HG03139 (cell line): ENCODE measurements around the gene COX11.

ENCODE experiments used
- ATAC-seq: cut with Tn5 transposase; IDR thresholded peaks from one replicate; pipeline ENCODE4 v1.9.1; 2021; ENCODE audit not compliant: unreplicated experiment

The COX11 gene

DNA sequence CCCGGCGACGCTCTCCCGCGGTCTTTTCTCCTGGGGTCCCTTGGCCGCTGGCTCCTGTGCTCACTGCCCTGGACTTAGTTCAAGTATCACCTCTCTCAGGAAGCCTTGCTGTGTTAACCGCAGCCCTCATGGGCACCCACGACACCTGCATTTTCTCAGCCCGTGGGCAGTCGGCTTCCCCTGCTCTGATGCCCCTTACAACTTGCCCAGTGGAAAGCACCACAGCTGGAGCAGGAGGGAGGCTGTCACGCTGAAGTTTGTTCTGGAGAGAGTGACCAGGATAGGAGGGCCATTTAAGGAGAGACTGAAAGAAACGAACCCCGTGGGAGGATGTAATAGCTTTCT is 506 bp upstream of the COX11 start:
- ATAC-seq: peak; percentile 22

DNA sequence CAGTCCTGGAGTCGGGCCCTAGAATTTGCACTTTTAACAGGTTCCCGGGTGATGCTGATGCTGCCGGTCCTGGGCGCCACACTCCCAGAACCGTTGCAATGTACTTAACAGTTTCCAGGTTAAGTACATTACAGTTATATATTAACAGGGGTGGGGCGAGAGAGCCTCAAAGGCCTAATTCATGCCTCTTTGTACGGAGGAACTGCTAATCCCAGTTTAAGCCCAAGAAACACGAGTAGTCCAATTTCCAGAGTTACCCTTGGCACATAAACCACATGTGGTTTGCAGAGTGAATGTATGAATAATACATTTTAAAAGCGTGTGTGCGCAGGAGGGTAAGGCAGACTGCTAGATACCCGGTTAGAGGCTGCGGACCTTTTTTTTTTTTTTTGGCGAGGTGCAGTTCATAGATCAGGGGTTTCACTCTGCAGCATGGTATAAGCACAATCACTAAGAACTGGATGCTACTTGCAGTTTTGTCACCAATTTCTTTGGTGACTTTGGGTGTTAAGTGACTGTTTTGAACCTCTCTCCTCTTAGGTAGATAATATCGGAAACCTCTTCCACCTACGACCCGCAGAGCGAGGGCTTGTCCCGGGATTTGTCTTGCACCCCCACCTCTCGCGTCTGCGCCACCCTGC is 713 bp downstream of the COX11 start:
- ATAC-seq: peak; percentile 12

DNA sequence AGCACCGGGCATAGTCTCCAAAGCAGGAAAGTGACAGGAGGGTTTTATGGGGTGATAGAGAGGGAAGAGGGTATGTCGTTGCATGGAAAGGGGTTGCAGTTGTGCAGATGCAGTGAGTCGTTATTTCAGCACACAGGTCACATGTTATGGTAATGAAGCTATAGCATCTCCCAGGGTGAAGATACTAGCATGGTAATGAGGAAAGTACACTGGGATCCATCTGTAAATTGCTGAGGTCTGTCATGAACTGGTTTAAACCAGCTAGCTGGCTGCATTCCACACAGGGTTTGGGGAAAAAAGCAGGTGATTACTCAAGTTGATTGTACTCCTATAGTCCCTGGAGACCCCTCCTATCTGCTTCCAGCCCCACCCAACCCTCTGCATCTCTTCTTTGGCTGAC is 11.7 kb downstream of the COX11 start:
- ATAC-seq: no peak

DNA sequence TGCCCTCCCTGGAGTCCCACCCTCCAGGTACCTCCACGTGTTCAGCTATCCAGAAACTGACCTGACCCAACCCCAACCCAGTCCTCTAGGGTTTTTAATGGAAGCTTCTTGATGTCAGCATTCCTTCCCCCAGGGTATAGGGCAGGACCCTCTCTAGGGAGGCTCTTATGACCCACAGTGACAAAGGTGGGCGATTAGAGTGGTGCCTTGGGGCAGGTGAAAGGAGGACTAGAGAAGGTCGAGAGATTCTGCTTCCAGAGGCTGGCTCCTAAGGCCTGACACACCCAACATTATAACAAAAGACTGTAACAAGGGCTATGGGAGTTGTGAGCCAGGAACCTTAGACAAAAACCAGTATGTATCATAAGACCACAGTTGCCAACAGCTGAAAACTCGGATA is 17.2 kb downstream of the COX11 start:
- ATAC-seq: no peak

DNA sequence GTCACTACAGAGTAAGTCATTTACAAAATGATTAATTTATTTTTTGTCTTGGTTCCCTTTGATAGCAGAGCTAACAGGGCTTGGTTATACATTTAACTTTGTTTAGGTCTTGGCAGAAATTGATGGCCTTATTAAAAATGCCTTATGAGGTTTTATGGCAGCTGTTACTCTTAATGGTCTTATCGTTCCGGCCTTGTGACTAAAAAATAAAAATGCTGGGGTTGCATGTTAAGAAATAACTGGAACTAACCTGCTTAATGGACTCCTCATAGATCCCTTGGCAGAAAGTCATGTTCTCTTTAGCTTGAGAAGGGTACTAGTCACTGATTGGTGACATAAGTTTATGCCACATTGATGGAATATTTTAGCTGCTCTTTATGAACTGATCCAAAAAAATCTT is 18.3 kb downstream of the COX11 start:
- ATAC-seq: no peak

DNA sequence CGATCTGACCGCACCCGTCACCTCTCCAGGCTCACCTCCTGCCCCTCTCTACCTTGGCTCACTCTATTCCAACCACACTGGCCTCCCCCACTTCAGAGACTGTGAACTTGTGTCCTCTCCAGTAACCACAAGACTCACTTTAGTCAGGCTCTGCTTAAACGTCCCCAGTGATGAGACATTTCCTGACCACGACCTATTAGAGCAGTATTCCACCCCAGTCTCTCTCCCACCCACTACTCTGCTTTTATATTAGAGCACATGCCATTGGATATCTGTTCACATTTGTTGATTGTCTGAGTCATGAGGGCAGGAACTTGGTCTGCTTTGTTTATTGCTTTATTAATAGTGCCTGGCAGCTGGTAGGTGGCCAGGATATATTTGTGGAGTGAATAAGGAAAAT is 20.1 kb downstream of the COX11 start:
- ATAC-seq: no peak

DNA sequence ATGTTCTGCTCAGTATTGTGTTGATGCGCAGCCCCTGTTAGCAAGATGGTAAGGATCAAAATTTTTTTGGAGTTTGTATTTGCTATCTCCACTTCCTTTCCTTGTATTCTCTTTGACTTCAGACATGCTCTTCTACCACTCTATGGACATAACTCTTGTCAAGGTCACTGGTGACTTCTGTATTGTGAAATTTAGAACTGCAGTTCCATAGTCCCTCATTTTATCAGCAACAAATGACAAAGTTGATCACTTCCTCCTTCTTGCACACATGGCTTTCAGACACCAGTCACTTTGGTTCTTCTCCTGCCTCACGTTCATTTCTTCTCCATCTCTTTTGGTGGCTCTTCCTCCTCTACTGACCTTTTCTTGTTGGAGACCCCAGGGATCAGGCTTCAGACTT is 21.1 kb downstream of the COX11 start:
- ATAC-seq: no peak

DNA sequence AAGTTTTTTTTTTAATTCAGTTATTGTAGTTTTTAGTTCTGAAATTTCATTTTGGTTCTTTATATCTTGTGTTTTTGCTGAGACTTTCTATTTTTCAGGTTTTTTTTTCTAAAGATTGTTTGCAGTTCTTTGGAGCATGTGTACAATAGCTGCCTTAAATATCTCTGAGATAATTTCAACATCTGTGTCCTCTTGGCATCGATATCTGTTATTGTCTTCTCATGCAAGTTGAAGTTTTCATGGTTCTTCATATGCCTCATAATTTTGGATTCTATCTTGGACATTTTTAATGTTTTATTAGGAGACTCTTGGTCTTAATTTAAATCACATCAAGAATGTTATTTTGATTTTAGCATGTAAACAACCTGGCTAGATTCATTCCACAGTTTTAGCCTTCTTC is 22.8 kb downstream of the COX11 start:
- ATAC-seq: no peak

DNA sequence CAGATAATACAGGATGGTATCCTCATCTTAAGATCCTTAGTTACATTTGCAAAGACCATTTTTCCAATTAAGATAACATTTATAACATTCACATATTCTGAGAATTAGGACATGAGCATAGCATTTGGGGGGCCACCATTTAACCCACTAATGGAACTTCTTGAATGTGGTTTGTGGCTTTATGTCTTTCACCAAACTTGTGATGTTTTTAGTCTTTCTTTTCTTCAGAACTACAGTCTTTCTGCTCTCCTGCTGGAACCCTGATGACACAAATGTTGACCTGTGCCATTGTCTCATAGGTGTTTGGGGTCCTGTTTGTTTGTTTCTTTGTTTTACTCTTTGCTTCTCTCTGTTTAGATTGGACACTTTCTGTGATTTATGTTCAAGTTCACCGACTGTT is 23.2 kb downstream of the COX11 start:
- no peak for ATAC-seq

DNA sequence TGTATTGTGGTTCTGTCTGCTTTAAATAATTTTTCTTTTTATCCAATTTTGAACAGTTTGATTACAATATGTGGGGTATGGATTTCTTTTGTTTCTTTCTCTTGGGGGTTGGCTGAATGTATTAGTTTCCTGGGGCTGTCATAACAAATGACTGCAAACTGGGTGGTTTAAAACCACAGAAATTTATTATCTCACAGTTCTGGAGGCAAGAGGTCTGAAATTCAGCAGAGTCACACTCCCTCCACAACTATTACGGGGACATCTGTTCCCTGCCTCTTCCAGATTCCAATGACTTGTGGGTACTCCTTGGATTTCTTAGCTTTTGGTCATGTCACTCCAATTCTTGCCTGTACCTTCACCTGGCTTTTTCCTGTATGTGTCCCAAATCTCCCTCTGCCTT is 23.7 kb downstream of the COX11 start:
- ATAC-seq: no peak

DNA sequence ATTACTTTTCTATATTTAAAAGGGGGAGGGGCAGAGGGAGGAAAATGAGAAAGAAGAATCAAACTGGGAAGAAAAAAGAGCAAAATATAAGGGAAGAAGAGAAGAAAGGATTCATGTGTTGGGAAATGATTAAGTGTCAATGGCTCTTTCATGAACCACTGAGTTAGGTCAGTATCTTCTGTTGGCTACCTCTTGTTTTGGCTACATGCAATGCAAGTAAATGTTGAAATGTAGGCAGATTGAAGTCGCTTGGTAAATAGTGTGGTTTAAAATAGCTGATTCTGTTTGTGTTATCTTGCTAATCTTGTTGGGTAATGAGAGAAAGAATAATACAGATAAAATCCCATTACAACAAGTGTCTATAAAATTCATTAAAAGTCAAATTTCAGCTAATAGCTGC is 27.2 kb downstream of the COX11 start:
- ATAC-seq: no peak

DNA sequence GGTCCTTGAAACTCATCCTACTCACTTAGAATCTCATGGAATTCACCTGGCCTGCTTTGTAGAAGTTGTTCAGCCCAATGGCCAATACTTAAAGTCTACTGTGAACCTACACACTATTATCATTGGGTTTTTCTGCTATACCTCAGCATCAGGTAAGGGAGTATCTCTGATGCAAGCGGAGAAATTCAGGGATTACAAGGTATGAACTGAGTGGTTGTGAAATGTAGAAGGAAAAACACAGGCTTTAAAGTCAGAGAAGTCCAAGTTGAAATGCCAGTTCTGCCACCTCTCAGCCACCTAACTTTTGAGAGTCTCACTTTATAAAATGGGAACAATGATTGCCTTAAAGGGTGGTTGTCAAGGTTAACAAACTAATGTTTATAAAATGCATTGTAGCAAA is 31.0 kb downstream of the COX11 start:
- ATAC-seq: no peak

DNA sequence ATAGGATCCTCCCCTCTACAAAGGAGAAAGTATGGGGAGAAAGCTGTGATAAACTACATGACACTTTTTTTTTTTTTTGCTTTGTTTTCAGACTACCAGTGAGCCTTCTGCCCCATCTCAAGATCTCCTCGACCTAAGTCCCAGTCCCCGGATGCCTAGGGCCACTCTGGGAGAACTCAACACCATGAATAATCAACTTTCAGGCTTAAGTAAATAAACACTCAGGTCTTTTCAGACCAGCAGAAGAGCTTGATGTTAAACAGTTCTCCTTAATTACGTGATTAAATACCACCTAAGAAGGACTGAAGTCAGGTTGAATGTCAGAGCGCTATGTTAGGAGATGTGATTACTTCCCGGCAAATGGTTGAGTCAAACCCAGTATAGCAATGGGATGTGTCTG is 31.4 kb downstream of the COX11 start:
- no peak for ATAC-seq

DNA sequence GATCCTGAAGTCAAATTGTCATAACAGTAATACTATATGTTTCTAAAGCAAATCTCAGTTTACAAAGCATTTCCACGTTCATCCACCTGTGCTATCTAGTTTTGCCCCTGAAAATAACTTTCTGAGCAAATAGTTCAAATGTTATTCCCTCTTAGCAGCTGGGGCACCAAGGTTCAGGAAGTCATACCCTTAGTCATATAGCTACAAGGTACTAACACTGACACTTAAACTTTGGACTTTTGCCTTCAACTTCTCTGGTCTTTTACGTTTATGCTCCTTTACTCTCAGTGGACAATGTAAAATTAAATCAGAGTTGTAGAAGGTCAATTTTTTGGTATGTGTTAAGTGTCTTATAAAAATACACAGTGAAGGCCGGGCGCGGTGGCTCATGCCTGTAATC is 33.0 kb downstream of the COX11 start:
- no peak for ATAC-seq

DNA sequence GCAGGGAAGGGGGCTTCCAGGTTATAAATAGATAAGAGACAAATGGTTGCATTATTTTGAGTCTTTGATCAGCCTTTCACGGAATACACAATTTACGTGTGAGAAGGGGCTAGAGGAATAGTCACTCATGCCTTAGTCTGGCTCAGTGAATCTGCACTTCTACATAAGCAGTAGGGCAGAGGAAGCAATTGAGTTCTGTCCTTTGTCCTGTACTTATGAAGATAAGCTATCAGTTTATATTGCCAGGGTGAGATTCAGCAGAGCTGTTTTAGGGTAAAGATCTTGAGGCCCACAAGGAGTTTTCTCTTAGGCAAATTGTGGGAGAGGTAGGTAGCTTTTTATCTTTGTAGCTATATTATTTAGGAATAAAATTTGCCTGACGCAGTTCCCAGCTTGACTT is 34.5 kb downstream of the COX11 start:
- no peak for ATAC-seq

DNA sequence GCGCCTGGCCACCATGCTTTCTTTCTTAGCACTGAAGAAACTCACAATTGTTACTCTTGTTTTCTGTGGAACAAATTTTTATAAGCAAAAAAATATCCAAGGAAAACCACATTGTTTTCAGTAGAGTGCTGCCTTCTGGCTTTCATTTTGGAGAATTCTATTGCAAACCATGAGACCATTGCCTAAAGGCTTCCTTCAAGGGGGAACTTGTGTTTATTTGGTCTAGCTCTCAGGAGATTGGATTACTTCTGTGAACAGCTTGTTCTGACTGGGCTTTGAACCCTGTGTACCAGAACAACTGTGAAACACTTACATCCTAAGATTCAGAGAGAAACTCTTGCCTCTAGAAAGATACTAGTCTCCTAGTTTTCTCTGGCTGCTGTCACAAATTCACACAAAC is 35.7 kb downstream of the COX11 start:
- ATAC-seq: no peak

DNA sequence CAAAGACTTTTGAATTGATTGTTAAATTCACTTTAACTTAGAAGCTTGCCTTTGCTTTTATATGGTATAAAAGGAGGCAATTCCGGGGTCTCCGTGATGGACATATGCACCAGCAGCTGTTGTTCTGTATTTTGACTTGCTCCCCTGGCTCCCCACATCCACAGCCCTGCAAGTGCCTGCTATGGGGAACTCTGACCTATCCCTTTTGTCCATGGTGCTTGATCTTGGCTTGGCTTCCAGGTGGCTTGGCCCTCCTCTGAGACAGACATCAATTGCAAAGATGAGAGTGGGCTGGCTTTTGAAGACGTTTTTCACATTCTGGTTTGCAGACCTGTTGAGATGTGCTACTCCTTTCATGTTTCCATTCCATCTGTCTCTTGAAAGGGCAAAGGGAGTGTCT is 40.9 kb downstream of the COX11 start:
- no peak for ATAC-seq

DNA sequence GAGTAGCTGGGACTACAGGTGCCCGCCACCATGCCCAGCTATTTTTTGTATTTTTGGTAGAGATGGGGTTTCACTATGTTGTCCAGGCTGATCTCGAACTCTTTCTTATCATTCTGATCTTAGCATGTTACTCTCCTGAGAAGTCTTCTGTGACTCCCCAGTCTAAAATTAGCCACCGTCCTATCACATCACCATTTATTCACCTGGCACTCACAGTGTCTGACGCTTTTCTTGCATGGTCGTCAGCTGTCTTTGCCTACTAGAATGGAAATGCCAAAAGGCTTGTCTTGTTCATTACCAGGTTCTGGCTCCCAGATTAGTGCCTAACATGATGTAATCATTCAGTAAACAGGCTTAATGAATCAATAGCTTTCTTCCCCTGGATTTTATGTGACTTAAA is 44.0 kb downstream of the COX11 start:
- no peak for ATAC-seq

DNA sequence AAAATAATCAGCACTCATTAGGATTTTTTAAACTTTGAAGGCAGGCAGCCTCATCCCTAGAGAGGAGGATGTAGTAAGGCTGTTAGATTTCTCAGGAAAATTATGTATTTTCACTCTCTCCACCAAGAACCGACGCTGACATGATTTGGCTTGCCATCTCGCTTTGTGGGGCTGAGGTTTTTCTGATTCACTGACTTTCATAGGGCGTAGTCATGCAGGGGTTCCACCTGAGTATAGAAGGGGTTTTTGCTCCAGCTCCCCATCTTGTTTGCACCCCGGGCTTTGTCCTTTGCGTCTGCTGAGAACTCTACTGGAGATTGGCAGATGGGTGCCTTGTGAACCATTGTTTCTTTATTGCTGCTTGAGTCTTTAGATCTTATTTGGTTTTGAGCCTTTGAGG is 47.6 kb downstream of the COX11 start:
- ATAC-seq: no peak

DNA sequence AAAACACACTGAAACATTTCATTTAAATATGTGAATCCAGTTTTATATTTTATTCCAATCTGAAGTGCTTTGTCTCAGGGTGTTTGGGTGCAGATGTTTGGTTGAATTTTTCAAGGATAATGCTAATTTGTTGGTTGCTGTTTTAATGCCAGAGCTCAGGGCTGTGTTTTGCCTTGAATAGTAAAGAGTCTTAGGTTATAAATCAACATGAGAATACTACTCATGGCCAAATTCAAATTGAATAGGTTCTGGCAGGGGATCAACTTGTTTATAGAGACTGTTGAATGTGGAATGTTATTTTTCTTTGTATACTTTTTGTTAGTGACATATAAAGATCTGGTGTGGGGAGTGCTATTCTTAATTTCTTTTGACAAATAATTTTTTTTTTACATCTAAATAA is 49.0 kb downstream of the COX11 start:
- no peak for ATAC-seq

DNA sequence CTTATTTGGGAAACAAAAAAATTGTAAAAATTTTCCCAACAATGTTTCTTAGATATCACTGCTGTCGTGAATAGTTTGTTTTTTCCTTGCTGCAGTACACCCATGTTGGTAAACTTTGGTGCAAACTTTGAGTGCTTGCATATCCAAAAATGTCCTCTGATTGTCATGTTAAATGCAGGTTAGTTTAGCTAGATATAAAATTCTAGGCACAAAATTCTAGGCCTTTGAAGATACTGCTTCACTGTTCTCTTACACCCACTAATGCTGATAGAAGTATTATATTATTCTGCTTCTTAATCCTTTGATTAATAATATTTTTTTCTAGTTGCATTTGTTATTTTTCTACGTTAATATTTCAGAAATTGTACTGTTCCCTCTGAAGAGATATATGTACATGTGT is 51.7 kb downstream of the COX11 start:
- no peak for ATAC-seq
